Regular cardiac myocyte (primary cell): ENCODE results near the gene CCDC28A. TPM values are rescaled to one million over a fixed set of nuclear protein-coding genes. Genes with fewer than 3 reads are reported as not detected.

Experiments
- total RNA-seq: library from RNA; depleted of rRNA; stranded (reverse); fragments of >200 nt; gene quantifications from 2 replicates; pipeline ENCODE4 v1.2.3, GENCODE V29; 2014

CCDC28A gene
- 12.4 and 13.8 TPM in 2 replicates for total RNA-seq

GRCh38 chr6:138773177-138774091 lies at the start of gene CCDC28A:
Gene CCDC28A, plus strand, starts transcription at chr6:138773769. Its CDS starts 2,352 bp downstream, at chr6:138776121.

GRCh38 chr6:138795809-138796603 lies 22.4 kb downstream of the CCDC28A start, which contains the start of gene ECT2L:
Gene ECT2L, plus strand, starts transcription at chr6:138796087. Its CDS starts 17,188 bp downstream, at chr6:138813275.

Other genes with a start within 250 kb of the CCDC28A start
- under 0.01 TPM in 1 of 2 replicates, not detected in the other for gene ECT2L, start 22.3 kb downstream of the CCDC28A start, total RNA-seq
- gene REPS1, start 214.5 kb downstream of the CCDC28A start, total RNA-seq = 32.8 and 34.4 TPM in 2 replicates